Activated T-helper 17 cell treated with anti-CD3 and anti-CD28 coated beads, Interleukin-2, amount 50 U/mL, for 72 hours (primary cell): Measurements from ENCODE around the gene ABHD6. TPM values are rescaled to one million over a fixed set of nuclear protein-coding genes. Genes with fewer than 3 reads are reported as not detected.
"Not testable (repeated sequence)": the region's sequence is repeated elsewhere in the genome, so short reads cannot be mapped to it uniquely, and the experiment has no call there.

Experiments
- ATAC-seq: fragments of 150-1000 bp; cut with Tn5 transposase; replicated peaks from 2 replicates; pipeline ENCODE4 v1.10.0; 2021; ENCODE audit warnings: mild to moderate bottlenecking, moderate library complexity
- H3K27ac Mint-ChIP-seq: one replicate; pipeline ENCODE4 v1.8.0; 2022; ENCODE audit warnings: mixed read lengths
- H3K27me3 Mint-ChIP-seq: one replicate; pipeline ENCODE4 v1.8.0; 2022; ENCODE audit warnings: mixed read lengths
- H3K36me3 Mint-ChIP-seq: one replicate; pipeline ENCODE4 v1.8.0; 2022; ENCODE audit warnings: low read depth, mild to moderate bottlenecking, mixed read lengths
- H3K4me1 Mint-ChIP-seq: one replicate; pipeline ENCODE4 v1.8.0; 2022; ENCODE audit warnings: mixed read lengths
- H3K4me3 Mint-ChIP-seq: one replicate; pipeline ENCODE4 v1.8.0; 2022; ENCODE audit warnings: mild to moderate bottlenecking, mixed read lengths
- H3K9me3 Mint-ChIP-seq: one replicate; pipeline ENCODE4 v1.8.0; 2022; ENCODE audit warnings: mixed read lengths
- total RNA-seq, 2 donors: library from RNA; stranded (reverse); gene quantifications; one replicate each; pipeline ENCODE4 v1.2.3, GENCODE V29; 2022

Gene ABHD6
- total RNA-seq, 2 donors from 2014 or later, result 1.8 to 4.9 TPM

- H3K27ac Mint-ChIP-seq, result no peak overlapping the region
- peaks cover 8% of the 10 kb centered on the region for H3K4me1 Mint-ChIP-seq
- no peaks in the 10 kb centered on the region for H3K27me3 Mint-ChIP-seq
These were observed 18.7 kb upstream of the ABHD6 start for GRCh38 chr3:58218904-58219303.

GRCh38 chr3:58222161-58222724, 15.3 kb upstream of the ABHD6 start:
- no peaks in the 10 kb centered on the region for H3K36me3 Mint-ChIP-seq
- H3K27ac Mint-ChIP-seq, result no peak overlapping the region
- no peak overlapping the region for H3K4me3 Mint-ChIP-seq
- no peaks in the 10 kb centered on the region for H3K9me3 Mint-ChIP-seq
- ATAC-seq, result no peak
- no peaks in the 10 kb centered on the region for H3K4me1 Mint-ChIP-seq
- peaks cover 3% of the 10 kb centered on the region for H3K27me3 Mint-ChIP-seq

More at GRCh38 chr3:58218904-58219303, 18.7 kb upstream of the ABHD6 start:
- Mint-ChIP-seq H3K4me3 (no peak overlapping the region), H3K9me3 (no peaks in the 10 kb centered on the region), H3K36me3 (no peaks in the 10 kb centered on the region)
- no peak for ATAC-seq

- Mint-ChIP-seq H3K4me1 (no peaks in the 10 kb centered on the region), H3K4me3 (no peak overlapping the region), H3K36me3 (no peaks in the 10 kb centered on the region), H3K27ac (no peak overlapping the region), H3K9me3 (no peaks in the 10 kb centered on the region), H3K27me3 (peaks cover 3% of the 10 kb centered on the region)
- no peak for ATAC-seq
These were observed 13.7 kb upstream of the ABHD6 start for GRCh38 chr3:58223855-58224254.

- H3K36me3 Mint-ChIP-seq, H3K4me3 Mint-ChIP-seq, H3K9me3 Mint-ChIP-seq, ATAC-seq, H3K27ac Mint-ChIP-seq, H3K4me1 Mint-ChIP-seq: not testable (repeated sequence)
- peaks cover 22% of the 10 kb centered on the region for H3K27me3 Mint-ChIP-seq
These were observed 9.7 kb upstream of the ABHD6 start for GRCh38 chr3:58227933-58228332.

GRCh38 chr3:58230876-58231552, 6.6 kb upstream of the ABHD6 start:
- Mint-ChIP-seq H3K4me3 (no peak overlapping the region), H3K27me3 (peaks cover 30% of the 10 kb centered on the region), H3K27ac (no peak overlapping the region), H3K9me3 (no peaks in the 10 kb centered on the region), H3K4me1 (no peaks in the 10 kb centered on the region), H3K36me3 (no peaks in the 10 kb centered on the region)
- ATAC-seq, result no peak

GRCh38 chr3:58231666-58232065, 5.9 kb upstream of the ABHD6 start:
- Mint-ChIP-seq H3K4me3 (no peak overlapping the region), H3K36me3 (no peaks in the 10 kb centered on the region), H3K27ac (no peak overlapping the region), H3K9me3 (no peaks in the 10 kb centered on the region), H3K4me1 (no peaks in the 10 kb centered on the region), H3K27me3 (peaks cover 30% of the 10 kb centered on the region)
- no peak for ATAC-seq

GRCh38 chr3:58234516-58234931, 3.1 kb upstream of the ABHD6 start:
- no peak overlapping the region for H3K27ac Mint-ChIP-seq
- no peak overlapping the region for H3K4me3 Mint-ChIP-seq
- no peaks in the 10 kb centered on the region for H3K36me3 Mint-ChIP-seq
- peaks cover 26% of the 10 kb centered on the region for H3K27me3 Mint-ChIP-seq
- H3K4me1 Mint-ChIP-seq, result peaks cover 5% of the 10 kb centered on the region
- no peak for ATAC-seq
- no peaks in the 10 kb centered on the region for H3K9me3 Mint-ChIP-seq

DNA sequence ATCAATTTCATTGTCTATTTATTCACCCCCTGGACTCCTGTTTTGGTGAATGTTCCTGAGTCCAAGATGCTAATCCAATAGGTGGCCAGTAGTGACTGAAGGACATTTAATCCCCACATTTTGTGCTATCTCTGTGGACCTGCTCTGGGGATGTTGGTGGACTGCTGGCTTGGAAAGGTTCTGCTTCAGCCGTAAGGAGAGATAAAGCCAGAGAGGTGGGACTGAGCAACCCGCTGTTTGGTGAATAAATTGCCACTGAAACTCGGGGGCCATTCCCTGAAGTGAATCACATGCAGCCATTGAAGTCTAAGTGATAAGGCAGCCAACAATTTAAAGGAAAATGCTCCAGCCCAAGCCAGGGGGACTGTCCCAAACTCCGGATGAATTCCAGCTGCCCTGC, 1.6 kb upstream of the ABHD6 start:
- no peak for ATAC-seq
- Mint-ChIP-seq H3K4me1 (peaks cover 5% of the 10 kb centered on the region), H3K36me3 (no peaks in the 10 kb centered on the region), H3K4me3 (peak overlapping the region; percentile 85), H3K27me3 (peaks cover 19% of the 10 kb centered on the region), H3K9me3 (no peaks in the 10 kb centered on the region), H3K27ac (no peak overlapping the region)

GRCh38 chr3:58236527-58237237, 910 bp upstream of the ABHD6 start:
- Mint-ChIP-seq H3K4me1 (peaks cover 5% of the 10 kb centered on the region), H3K4me3 (peak overlapping the region; percentile 85), H3K36me3 (no peaks in the 10 kb centered on the region), H3K9me3 (no peaks in the 10 kb centered on the region), H3K27ac (no peak overlapping the region), H3K27me3 (peaks cover 14% of the 10 kb centered on the region)
- ATAC-seq, result no peak

GRCh38 chr3:58237941-58238681, 519 bp downstream of the ABHD6 start:
- Mint-ChIP-seq H3K4me3 (peak overlapping the region; percentile 85), H3K27ac (peak overlapping the region; percentile 62)

GRCh38 chr3:58238830-58239229, 1.2 kb downstream of the ABHD6 start:
- ATAC-seq, result no peak
- Mint-ChIP-seq H3K27me3 (peaks cover 6% of the 10 kb centered on the region), H3K36me3 (no peaks in the 10 kb centered on the region), H3K27ac (no peak overlapping the region), H3K4me1 (peaks cover 5% of the 10 kb centered on the region), H3K9me3 (no peaks in the 10 kb centered on the region), H3K4me3 (peak overlapping the region; percentile 85)

More at GRCh38 chr3:58237941-58238681, 519 bp downstream of the ABHD6 start:
- Mint-ChIP-seq H3K36me3 (no peaks in the 10 kb centered on the region), H3K9me3 (no peaks in the 10 kb centered on the region), H3K4me1 (peaks cover 5% of the 10 kb centered on the region), H3K27me3 (peaks cover 11% of the 10 kb centered on the region)
- peak; percentile 63 for ATAC-seq

DNA sequence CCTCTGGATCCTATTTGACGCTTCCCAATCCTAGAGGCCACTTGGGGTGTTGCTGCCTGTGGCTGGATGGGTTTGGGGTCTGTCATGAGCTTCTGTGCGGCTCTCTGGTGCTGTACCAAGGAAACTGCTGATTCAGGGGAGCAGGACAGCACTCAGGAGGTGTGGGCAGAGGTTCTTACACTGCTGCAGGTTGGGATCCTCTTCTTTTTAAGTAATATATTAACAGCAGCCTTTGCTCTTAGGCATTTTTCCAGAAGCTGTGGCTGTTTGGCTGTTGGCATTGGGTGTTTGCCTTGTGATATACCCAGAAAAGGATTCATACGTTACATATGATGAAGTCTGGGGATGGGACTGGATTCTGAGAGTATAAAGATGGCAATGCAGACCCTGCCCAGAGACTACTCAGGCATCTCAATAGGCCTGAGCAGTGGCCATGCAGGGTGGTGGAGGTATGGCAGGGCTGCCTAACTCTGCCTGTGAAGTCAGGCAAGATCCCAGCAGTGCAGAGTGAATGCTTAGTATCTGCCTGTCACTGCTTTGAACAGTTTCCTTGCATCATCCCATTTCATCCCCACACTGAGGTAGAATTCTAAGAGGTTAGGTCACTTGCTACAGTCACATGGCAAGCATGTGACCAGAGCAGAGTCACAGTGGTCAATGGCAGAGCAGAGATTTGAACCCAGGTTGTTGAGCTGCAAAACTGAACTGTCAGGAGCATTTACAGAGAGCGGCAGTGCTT, 3.9 kb downstream of the ABHD6 start:
- no peak overlapping the region for H3K27ac Mint-ChIP-seq
- H3K9me3 Mint-ChIP-seq, result no peaks in the 10 kb centered on the region
- ATAC-seq, result no peak
- no peaks in the 10 kb centered on the region for H3K36me3 Mint-ChIP-seq
- peaks cover 5% of the 10 kb centered on the region for H3K4me1 Mint-ChIP-seq
- no peaks in the 10 kb centered on the region for H3K27me3 Mint-ChIP-seq
- no peak overlapping the region for H3K4me3 Mint-ChIP-seq

DNA sequence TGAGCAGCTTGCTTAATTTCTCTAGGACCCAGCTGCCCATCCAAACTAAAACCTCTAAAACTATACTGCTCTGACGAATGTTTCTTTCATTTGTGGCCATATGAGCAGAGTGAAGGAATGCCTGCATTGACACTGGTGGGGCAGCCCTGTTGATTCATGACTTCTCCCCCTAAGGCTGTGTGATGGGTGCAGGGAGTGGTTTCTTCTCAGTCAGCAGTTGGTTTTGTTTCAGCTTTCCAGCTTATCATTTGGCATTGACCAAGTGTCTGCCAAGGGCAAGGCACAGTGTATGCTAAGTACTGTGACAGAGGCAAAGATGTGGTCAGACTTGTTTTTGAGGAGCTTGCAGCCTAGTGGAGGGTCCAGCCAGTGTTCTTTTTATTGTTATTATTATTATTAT, 4.7 kb downstream of the ABHD6 start:
- Mint-ChIP-seq H3K4me3 (no peak overlapping the region), H3K36me3 (no peaks in the 10 kb centered on the region), H3K9me3 (no peaks in the 10 kb centered on the region), H3K4me1 (peaks cover 5% of the 10 kb centered on the region), H3K27ac (no peak overlapping the region), H3K27me3 (no peaks in the 10 kb centered on the region)
- no peak for ATAC-seq

DNA sequence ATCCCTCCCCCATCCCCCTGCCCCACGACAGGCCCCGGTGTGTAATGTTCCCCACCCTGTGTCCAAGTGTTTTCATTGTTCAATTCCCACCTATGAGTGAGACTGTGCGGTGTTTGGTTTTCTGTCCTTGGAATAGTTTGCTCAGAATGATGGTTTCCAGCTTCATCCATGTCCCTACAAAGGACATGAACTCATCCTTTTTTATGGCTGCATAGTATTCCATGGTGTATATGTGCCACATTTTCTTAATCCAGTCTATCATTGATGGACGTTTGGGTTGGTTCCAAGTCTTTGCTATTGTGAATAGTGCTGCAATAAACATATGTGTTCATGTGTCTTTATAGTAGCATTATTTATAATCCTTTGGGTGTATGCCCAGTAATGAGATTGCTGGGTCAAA, 5.3 kb downstream of the ABHD6 start:
- ATAC-seq, H3K4me1 Mint-ChIP-seq, H3K27me3 Mint-ChIP-seq, H3K27ac Mint-ChIP-seq, H3K9me3 Mint-ChIP-seq, H3K36me3 Mint-ChIP-seq, H3K4me3 Mint-ChIP-seq: not testable (repeated sequence)
